NCI-H748 treated with DMSO at 0.1 percent for 48 hours (cell line): ENCODE results near the gene OSGEPL1.
"Not testable (repeated sequence)": the region's sequence is repeated elsewhere in the genome, so short reads cannot be mapped to it uniquely, and the experiment has no call there.

ENCODE experiments used
- DNase-seq: peaks from one replicate; lab custom pipeline; 2025; lab: John Stamatoyannopoulos, UW

OSGEPL1 gene

GRCh38 chr2:189751080-189751658, 11.4 kb downstream of the OSGEPL1 start:
- peak; percentile 32 for DNase-seq

GRCh38 chr2:189729430-189729829, 33.2 kb downstream of the OSGEPL1 start:
- no peak for DNase-seq

GRCh38 chr2:189726849-189727248, 35.7 kb downstream of the OSGEPL1 start:
- no peak for DNase-seq

GRCh38 chr2:189726271-189726670, 36.3 kb downstream of the OSGEPL1 start:
- DNase-seq, result no peak

- DNase-seq, result no peak
These were observed 39.4 kb downstream of the OSGEPL1 start for GRCh38 chr2:189723192-189723591.

GRCh38 chr2:189719571-189719970, 43.0 kb downstream of the OSGEPL1 start:
- no peak for DNase-seq

- DNase-seq, result not testable (repeated sequence)
These were observed 45.0 kb downstream of the OSGEPL1 start for GRCh38 chr2:189717593-189717992.

GRCh38 chr2:189709501-189710221, 52.9 kb downstream of the OSGEPL1 start:
- DNase-seq, result no peak

- DNase-seq, result no peak
These were observed 60.5 kb downstream of the OSGEPL1 start for GRCh38 chr2:189702071-189702470.

- DNase-seq, result no peak
These were observed 61.9 kb downstream of the OSGEPL1 start for GRCh38 chr2:189700681-189701080.

- no peak for DNase-seq
These were observed 64.3 kb downstream of the OSGEPL1 start for GRCh38 chr2:189698020-189698887.
